Measurements from ENCODE around the gene CBLC.
A peak's percentile ranks its signal among the peaks of the same experiment; 100 is the strongest.
"Not testable (repeated sequence)": the region's sequence is repeated elsewhere in the genome, so short reads cannot be mapped to it uniquely, and the experiment has no call there.

Gene CBLC

DNA sequence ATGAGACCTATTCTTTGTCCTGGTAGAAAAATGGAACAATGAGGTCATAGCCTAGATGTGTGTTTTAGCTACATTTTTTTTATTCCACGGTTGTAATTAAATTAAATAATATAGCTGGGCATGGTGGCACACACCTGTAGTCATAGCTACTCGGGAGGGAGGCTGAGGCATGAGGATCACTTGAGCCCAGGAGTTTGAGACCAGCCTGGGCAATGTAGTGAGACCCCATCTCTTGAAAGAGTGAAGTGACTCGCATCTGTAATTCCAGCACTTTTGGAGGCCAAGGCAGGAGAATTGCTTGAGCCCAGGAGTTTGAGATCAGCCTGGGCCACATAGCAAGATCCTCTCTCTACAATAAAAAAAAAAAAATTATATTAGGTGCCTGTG lies 11.7 kb upstream of the CBLC start:
- DNase-seq, result no peak

DNA sequence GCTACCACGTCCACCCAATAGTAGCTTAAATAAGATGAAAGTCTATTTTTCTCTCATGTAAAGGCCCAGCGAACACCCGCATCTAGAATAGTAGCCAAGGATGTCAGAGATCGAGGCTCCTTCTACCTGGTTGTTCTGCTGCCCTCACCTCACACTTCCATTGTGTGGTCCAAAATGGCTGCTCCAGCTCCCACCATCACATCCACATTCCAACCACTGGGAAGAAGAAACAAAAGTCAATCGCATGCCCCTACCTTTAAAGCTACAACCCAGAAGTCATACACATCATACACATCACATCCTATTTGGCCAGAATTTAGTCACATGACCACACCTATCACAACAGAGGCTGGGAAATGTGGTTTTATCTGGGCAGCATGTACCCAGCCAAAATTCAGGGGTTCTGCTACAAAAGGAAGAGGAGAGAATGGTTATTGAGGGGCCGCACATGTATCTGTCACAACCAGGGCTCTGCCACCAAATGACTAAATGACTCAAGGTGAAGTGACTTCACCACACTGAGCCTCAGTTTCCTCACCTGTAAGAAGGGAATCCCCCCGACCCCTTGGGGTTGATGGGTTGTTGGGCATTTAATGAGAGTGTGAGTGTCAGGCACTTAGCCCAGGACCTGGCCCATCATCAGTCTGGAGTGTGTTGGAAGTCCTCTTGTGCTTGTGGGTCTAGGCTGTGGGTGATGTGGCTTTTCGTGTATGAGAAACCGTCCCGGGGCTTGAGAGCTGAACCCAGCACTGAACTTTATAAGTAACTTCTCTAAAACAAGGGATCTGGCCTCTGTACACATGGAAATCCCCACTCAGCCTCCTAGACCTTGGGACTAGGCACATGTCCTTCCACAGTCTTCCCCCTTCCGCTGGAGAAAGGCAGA lies 10.2 kb upstream of the CBLC start:
- no peak for DNase-seq

DNA sequence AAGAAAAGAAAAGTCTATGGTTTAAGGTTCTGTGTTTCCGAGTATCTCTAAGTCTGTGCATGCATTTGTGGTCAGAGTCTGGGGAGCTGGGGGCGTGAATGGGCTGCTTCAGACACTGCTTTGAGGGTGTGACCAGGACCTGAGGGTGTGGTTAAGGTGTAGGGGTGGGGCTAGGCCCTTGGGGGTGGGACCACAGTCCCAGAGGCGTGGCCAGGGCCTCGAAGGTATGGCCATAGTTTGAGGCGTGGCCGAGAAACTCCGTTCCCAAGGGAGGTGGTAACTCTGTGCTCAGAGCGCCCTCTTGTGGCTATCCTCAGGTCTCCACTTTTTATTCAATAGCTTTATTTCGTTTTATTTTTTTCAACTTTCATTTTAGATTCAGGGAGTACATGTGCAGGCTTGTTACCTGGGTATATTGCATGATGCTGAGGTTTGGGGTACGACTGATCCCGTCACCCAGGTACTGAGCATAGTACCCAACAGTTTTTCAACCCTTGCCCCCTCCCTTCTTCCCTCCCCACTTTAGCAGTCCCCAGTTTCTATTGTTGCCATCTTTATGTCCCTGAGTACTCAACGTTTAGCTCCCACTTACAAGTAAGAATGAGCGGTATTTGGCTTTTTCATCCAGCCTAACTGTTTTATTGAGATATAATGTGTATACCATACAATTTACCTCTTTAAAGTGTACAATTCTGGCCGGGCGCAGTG lies 7.0 kb upstream of the CBLC start:
- peak; percentile 96 for DNase-seq

DNA sequence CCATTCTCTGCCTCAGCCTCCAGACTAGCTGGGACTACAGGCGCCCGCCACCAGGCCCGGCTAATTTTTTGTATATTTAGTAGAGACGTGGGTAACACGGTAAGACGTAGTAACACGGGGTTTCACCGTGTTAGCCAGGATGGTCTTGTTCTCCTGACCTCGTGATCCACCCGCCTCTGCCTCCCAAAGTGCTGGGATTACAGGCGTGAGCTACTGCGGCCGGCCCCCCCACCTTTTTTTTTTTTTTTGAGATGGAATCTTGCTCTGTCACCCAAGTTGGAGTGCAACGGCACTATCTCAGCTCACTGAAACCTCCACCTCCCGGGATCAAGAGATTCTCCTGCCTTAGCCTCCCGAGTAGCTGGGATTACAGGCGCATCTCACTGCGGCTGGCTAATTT lies 5.5 kb upstream of the CBLC start:
- not testable (repeated sequence) for DNase-seq

DNA sequence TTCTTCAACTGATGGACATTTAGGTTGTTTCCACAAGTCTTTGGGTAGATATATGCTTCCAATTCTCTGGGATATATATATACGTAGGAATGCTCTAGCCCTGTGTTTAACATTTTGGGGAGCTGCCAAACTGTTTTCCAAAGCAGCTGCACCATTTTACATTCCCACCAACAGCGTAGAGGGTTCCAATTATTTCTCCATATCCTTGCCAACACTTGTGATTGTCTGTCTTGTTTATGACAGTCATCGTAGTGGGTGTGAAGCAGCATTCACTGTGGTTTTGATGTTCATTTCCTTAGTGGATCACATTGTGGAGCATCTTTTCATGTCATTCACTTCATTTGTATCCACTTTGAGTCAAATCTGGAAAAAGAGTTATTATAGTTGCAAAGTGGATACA lies 4.7 kb upstream of the CBLC start:
- DNase-seq, result no peak

DNA sequence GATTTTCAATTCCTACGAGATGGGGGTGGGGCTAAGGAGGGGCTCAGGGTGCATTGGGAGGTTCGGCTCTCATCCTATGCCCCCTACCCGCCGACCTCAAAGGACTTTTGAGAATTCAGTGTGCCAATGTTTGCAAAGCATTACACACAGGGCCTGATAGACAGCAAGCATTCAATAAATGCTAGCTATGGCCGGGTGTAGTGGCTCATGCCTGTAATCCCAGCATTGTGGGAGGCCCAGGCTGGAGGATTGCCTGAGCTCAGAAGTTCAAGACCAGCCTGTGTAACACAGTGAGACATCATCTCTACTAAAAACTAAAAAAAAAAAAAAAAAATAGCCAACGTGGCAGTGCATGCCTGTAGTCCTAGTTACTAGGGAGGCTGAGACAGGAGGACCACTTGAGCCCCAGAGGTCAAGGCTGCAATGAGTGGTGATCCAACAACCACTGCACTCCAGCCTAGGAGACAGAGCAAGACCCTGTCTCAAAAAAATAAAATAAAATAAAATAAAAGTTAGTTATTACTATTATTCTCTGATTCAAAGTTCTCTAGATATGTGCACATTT lies 1.9 kb upstream of the CBLC start:
- DNase-seq, result no peak

DNA sequence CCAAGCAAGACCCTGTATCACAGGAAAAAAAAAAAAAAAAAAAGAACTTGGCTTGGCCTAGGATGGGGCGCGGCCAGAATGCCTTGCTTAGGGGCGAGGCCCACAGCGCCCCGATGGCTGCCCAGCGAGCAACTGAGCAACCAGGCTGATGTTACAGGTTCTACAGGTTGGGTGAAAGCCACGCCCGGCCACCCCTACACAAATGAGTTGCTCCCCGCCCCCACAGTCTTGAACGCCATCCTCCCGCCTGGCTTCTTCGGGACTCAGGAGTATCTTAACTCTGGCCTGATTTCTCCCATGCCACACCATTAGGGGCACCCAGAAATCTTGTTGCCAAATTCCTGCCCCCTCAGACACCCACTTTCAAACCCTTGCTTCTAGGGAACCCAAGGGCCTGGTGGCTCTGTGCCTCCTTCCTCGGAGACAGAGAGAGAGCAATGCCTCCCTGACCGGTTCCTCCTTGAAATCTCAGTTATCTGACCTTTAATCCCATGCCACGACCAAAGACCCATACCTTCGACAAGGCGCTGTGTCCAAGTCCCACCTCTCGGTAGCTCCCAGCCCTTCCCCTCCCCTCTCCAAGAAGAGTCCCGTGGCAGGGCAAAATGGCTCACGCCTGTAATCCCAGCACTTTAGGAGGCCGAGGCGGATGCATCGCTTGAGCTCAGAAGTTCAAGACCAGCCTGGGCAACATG lies 1.1 kb upstream of the CBLC start:
- no peak for DNase-seq

DNA sequence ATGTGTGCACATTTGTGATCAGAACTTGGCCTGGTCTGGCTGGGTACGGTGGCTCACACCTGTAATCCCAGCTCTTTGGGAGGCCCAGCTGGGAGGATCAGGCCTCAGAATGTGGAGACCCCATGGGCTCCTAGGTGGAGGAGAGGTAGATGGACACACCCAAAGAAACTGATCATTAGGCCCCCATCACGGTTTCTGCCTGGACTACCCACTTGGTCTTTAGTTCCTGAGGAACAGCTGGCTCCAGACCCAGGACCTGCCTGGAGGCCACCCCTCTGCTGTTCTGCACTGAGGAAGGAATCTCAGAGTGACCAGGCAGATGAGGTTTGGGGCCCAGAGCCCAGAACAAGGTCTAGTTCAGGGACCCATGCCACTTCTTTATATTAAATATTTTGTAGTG lies 1.5 kb downstream of the CBLC start:
- DNase-seq, result no peak

DNA sequence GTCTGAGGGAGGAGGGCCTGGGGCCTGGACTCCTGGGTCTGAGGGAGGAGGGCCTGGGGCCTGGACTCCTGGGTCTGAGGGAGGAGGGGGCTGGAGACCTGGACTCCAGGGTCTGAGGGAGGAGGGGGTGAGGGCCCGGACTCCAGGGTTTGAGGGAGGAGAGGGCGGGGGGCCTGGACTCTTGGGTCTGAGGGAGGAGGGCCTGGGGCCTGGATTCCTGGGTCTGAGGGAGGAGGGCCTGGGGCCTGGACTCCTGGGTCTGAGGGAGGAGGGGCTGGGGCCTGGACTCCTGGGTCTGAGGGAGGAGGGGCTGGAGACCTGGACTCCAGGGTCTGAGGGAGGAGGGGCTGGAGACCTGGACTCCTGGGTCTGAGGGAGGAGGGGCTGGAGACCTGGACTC lies 4.0 kb downstream of the CBLC start:
- not testable (repeated sequence) for DNase-seq

DNA sequence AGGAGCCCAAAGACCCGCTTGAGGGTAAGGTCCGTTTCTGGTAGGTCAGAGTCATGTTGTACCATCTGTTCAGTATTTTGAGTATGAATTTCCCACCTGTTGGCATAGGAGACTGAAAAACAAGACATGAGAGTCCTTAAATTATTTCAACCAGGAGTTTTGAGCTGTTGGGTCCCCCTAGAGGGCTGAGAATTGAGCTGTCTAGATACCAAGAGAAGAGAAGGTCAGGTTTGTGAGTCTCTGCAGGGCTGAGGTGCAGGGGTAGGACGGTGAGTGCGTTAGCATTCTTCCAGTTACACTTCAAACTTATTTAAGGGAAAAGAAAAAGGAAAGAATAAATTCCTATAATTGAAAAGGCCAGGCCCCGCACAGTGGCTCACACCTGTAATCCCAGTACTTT lies 5.0 kb downstream of the CBLC start:
- DNase-seq, result no peak

DNA sequence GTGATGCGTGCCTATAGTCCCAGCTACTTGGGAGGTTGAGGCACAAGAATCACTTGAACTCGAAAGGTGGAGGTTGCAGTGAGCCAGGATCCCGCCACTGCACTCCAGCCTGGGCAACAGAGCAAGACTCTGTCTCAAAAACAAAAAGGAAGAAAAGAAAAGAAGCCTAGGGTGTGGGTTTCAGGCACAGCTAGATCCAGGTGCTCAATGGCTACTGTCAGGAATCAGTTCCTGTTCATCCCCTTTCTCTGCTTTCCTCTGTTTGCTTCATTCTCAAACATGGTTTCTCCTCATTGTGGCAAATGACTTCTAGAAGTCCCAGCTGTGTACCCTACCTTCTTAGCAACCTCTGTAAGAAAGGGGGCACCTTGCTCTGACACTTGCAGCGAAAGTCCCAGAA lies 5.9 kb downstream of the CBLC start:
- no peak for DNase-seq

DNA sequence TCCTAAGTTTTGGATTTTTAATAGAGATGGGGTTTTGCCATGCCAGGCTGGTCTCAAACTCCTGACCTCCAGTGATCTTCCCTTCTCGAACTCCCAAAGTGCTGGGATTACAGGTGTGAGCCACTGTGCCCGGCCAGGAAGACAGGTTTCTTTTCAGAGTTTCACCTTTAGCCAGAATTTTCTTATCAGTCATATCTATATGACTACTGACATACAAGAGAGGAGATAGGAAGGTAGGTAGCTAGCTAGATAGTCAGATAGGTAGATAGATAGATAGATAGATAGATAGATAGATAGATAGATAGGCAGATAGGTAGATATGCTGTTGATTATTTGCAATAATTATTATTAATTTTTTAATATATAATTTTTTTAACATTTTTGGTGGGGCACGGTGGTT lies 7.6 kb downstream of the CBLC start:
- no peak for DNase-seq

DNA sequence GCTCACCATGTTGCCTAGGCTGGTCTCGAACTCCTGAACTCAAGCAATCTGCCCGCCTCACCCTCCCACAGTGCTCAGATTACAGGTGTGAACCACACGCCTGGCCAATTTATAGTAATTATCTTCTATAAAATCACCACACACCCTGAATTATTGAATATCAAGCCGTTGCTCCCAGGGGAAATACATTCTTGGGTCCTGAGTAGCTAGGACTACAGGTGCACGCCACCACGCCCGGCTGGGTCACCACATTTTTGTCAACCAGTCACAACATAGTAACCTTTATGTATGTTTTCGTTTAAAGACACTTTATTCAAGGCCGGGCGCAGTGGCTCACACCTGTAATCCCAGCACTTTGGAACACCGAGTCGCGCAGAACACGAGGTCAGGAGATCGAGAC lies 8.3 kb downstream of the CBLC start:
- DNase-seq, result no peak

DNA sequence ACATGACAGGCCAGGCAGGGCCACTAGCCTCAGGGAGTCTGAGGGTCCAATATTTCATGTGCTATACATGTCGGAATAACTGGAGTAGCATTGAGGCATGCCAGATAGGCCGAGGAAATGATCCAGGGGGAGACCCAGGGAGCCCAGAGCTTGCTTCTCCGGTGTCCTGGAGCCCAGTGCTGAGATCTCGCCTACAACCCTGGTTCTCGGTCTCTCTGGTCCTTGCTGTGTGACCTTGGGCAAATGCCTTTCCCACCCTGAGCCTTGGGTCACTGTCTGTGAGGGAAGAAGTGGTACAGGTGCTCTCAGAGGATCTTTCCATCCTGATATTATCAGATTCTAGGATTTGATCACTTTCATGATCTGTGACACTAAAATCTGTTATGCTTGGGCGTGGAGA lies 11.3 kb downstream of the CBLC start:
- no peak for DNase-seq

DNA sequence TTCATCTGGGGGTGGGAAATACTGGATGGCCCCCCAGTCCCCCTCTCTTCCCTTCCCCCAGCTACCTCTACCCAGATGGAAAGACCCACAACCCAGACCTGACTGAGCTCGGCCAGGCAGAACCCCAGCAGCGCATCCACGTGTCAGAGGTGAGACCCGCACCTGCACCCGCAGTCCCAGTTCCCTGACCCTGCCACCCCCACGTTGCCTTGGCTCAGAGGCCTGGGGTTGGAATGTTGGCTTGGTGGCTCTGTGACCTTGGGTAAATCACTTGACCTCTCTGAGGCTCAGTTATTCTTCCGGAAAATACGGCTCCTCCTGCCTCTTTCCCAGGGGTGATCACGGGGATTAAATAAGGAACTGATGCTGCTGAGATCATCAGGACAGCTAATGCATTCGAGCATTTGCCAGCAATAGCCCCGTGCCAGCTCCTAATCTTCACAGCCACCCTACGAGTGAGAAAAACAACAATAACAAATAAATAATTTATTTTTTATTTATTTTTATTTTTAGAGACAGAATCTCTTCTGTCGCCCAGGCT lies 12.3 kb downstream of the CBLC start:
- DNase-seq, result no peak

DNA sequence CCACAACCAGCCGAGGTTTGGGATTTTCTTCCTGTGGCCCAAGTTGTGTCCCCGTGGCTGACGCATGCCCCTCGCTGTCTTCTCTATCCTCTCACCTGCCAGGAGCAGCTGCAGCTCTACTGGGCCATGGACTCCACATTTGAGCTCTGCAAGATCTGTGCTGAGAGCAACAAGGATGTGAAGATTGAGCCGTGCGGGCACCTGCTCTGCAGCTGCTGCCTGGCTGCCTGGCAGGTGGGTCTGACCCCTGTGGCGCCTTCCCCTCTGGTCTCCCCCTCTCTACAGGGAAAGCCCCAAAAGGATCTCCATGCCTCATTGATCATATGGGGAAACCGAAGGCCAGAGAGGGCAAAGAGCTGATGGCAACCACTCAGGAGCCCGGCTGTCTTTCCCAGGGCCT lies 14.6 kb downstream of the CBLC start:
- DNase-seq, result no peak

DNA sequence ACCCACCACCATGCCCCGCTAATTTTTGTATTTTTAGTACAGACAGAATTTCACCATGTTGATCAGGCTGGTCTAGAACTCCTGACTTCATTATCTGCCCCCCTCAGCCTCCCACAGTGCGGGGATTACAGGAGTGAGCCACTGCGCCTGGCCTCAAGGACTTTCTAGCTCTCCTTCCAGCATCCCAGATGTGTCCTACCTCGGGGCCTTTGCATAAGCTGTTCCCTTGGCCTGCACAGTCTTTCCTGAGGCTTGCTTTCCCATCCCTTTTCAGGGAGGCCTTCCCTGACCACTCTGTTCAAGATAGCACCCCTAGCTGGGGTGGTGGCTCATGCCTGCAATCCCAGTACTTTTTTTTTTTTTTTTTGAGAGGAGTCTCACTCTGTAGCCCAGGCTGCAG lies 16.9 kb downstream of the CBLC start:
- DNase-seq, result no peak

DNA sequence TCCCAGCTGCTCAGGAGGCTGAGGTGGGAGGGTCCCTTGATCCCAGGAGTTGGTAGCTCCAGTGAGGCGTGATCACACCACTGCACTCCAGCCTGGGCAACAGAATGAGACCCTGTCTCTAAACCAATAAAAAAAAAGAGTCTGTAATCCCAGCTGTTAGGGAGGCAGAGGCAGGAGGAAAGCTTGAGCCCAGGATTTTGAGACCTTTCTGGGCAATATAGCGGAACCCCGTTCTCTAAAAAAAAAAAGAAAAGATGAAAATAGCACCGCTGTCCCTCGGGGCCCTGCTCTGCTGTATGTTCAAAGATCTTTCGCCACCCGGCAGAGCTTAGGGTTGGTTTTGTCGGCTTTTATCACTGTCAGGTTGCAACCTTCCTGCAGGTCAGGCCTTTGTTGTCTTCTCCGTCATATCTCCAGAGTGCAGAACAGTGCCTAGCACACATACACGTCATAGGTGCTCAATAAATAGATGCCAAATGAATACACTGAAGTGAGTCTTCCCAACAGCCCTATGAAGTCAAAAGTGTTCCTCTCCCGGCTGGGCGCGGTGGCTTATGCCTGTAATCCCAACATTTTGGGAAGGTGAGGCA lies 17.8 kb downstream of the CBLC start:
- DNase-seq, result no peak

DNA sequence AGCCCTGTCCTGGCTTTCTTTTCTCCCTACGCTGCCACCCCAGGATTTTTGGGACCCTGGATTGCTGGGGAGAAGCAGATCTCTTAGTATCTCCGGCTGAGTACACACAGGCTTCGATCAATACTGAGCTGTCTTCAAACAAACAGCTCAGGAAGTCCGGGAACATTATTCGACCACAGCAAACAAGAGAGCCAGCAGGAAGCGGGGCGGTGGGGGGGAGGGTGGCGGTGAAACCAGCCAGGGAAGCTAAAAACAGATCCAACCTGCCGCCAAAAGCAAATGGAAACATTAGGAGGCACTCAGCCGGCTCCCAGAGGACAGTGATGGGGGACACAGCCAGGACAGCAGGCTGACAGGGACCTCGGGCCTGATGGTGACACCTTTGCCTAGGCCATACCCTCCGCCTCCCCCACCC lies 19.0 kb downstream of the CBLC start:
- DNase-seq, result no peak

DNA sequence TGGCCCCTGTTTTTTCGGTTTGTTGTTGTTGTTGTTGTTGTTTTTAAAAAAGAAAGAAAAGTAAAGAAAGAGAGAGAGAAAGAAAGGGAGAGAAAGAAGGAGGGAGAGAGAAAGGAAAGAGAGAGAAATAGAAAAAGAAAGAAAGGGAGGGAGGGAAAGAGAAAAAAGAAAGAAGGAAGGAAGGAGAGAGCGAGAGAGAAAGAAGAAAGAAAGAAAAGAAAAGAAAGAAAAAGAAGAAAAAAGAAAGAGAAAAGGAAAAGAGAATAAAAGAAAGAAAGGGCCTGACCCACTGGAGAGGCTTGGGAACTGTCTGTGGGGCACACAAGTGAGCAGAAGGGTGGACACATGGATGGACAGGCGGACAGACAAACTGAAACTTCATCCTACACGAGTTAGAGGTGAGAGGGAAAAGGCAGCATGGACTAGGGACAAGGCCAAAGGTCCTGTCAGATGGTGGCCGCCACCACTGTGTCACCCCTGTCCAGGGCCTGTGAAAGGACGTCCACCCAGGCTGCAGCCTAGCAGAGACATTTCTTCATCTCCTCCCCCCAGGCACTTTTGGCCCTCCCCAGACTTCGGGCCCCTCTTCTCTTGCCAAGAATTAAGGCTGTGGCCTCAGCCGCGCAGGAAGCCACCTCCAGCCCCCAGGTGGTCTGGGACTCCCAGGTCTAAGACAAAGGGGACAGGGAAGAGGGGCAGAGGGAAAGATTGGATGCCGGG lies 22.1 kb downstream of the CBLC start:
- DNase-seq, result no peak

DNA sequence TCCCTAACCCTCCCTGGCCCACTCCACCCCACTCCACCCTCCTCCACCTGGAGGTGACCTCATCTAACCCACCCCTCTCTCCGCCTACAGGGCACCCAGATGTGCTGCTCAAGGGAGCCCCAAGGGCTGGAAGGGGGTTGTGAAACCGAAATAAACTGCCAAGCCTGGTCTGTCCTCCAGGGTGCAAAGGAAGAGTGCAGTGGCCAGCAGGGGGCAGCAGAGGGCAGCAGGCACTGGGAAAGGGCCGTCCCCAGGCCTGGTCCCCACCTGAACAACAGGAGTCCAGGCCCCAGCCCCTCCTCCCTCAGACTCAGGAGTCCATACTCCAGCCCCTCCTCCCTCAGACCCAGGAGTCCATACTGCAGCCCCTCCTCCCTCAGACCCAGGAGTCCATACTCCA lies 22.8 kb downstream of the CBLC start:
- DNase-seq, result peak; percentile 80

Data from NCI-H1694 (cell line).